WTC11 (cell line): ENCODE results near the gene GSG1L. TPM values are rescaled to one million over a fixed set of nuclear protein-coding genes. Genes with fewer than 3 reads are reported as not detected.

Experiments
- ATAC-seq: fragments of 200-7000 bp; cut with Tn5 transposase; 2 replicates; pipeline ENCODE4 v1.10.0; 2021; ENCODE audit warnings: mild to moderate bottlenecking, moderate library complexity
- CTCF ChIA-PET: fragments of 300-600 bp; sonication (Branson Sonifier 250); formaldehyde crosslinking; loops from one replicate; lab custom pipeline; 2021; ENCODE audit warnings: antibody characterized with exemption; lab: Charles Lee
- POLR2A ChIA-PET: fragments of 350-600 bp; sonication (Branson Sonifier 250); formaldehyde crosslinking; loops from one replicate; lab custom pipeline; 2021; ENCODE audit warnings: antibody characterized with exemption; lab: Charles Lee
- DNase-seq: peaks from one replicate; pipeline ENCODE4 v3.0.0; 2021; ENCODE audit warnings: low spot score
- H3K27ac Mint-ChIP-seq: 2 replicates; pipeline ENCODE4 v1.8.0; 2021; ENCODE audit warnings: mixed read lengths
- H3K27me3 Mint-ChIP-seq: 2 replicates; pipeline ENCODE4 v1.8.0; 2021; ENCODE audit warnings: low read depth, mild to moderate bottlenecking, moderate library complexity, mixed read lengths
- H3K36me3 Mint-ChIP-seq: 2 replicates; pipeline ENCODE4 v1.8.0; 2021; ENCODE audit warnings: mixed read lengths
- H3K4me1 Mint-ChIP-seq: 2 replicates; pipeline ENCODE4 v1.8.0; 2022; ENCODE audit warnings: mixed read lengths
- H3K4me3 Mint-ChIP-seq: 2 replicates; pipeline ENCODE4 v1.8.0; 2021; ENCODE audit warnings: mild to moderate bottlenecking, moderate library complexity, mixed read lengths
- H3K9me3 Mint-ChIP-seq: 2 replicates; pipeline ENCODE4 v1.8.0; 2021; ENCODE audit warnings: mixed read lengths
- ATF2 ChIP-seq: sonication (generic); formaldehyde crosslinking; IDR thresholded peaks from 2 replicates; pipeline ENCODE4 v1.8.1; 2022; ENCODE audit warnings: low read depth, missing genetic modification reagents, borderline replicate concordance
- ATF3 ChIP-seq: sonication (generic); formaldehyde crosslinking; conservative IDR thresholded peaks from 2 replicates; pipeline ENCODE4 v1.8.1; 2022; ENCODE audit warnings: mild to moderate bottlenecking, missing genetic modification reagents
- CREB1 ChIP-seq: sonication (generic); formaldehyde crosslinking; IDR thresholded peaks from 2 replicates; pipeline ENCODE4 v1.8.0; 2023; ENCODE audit warnings: mild to moderate bottlenecking, missing genetic modification reagents
- CREM ChIP-seq: sonication (generic); formaldehyde crosslinking; IDR thresholded peaks from 2 replicates; pipeline ENCODE4 v1.8.1; 2022; ENCODE audit warnings: mild to moderate bottlenecking, missing genetic modification reagents, moderate library complexity
- CTCF ChIP-seq: fragments of 200-600 bp; IDR thresholded peaks from 2 replicates; pipeline ENCODE4 v1.8.0; 2022; ENCODE audit warnings: antibody characterized with exemption
- E2F4 ChIP-seq: sonication (generic); formaldehyde crosslinking; IDR thresholded peaks from 2 replicates; pipeline ENCODE4 v1.8.1; 2022; ENCODE audit warnings: low read depth, mild to moderate bottlenecking, moderate library complexity, missing genetic modification reagents, borderline replicate concordance
- E2F5 ChIP-seq: sonication (generic); formaldehyde crosslinking; IDR thresholded peaks from 2 replicates; pipeline ENCODE4 v1.8.1; 2022; ENCODE audit warnings: mild to moderate bottlenecking, moderate library complexity, missing genetic modification reagents
- FOXP4 ChIP-seq: sonication (generic); formaldehyde crosslinking; IDR thresholded peaks from 2 replicates; pipeline ENCODE4 v1.8.0; 2022; ENCODE audit warnings: mild to moderate bottlenecking, missing genetic modification reagents
- GRHL2 ChIP-seq: fragments of 250-450 bp; sonication (Bioruptor Pico); IDR thresholded peaks from 2 replicates; pipeline ENCODE4 v1.8.0; 2022; ENCODE audit warnings: mild to moderate bottlenecking, moderate library complexity; ENCODE audit not compliant: insufficient replicate concordance, severe bottlenecking
- HMGA2 ChIP-seq: fragments of 250-450 bp; sonication (Bioruptor Pico); IDR thresholded peaks from 2 replicates; pipeline ENCODE4 v1.4.0; 2021; ENCODE audit warnings: mild to moderate bottlenecking, moderate library complexity
- IRF2 ChIP-seq: sonication (generic); formaldehyde crosslinking; IDR thresholded peaks from 2 replicates; pipeline ENCODE4 v1.8.0; 2022; ENCODE audit warnings: low read depth, missing genetic modification reagents, borderline replicate concordance
- KAT7 ChIP-seq: sonication (generic); formaldehyde crosslinking; IDR thresholded peaks from 2 replicates; pipeline ENCODE4 v1.8.1; 2023; ENCODE audit warnings: missing genetic modification reagents, mild to moderate bottlenecking, borderline replicate concordance
- OVOL2 ChIP-seq: fragments of 250-450 bp; sonication (Bioruptor Pico); IDR thresholded peaks from 2 replicates; pipeline ENCODE4 v1.9.0; 2021; ENCODE audit warnings: mild to moderate bottlenecking, borderline replicate concordance
- PRDM15 ChIP-seq: sonication (generic); formaldehyde crosslinking; IDR thresholded peaks from 2 replicates; pipeline ENCODE4 v1.8.0; 2022; ENCODE audit warnings: missing genetic modification reagents
- RORB ChIP-seq: fragments of 250-450 bp; sonication (Bioruptor Pico); IDR thresholded peaks from 2 replicates; pipeline ENCODE4 v1.9.0; 2021; ENCODE audit warnings: mild to moderate bottlenecking
- SMAD4 ChIP-seq: sonication (generic); formaldehyde crosslinking; IDR thresholded peaks from 2 replicates; pipeline ENCODE4 v1.8.0; 2022; ENCODE audit warnings: mild to moderate bottlenecking, missing genetic modification reagents
- SP1 ChIP-seq: sonication (generic); formaldehyde crosslinking; conservative IDR thresholded peaks from 2 replicates; pipeline ENCODE4 v1.8.1; 2022; ENCODE audit warnings: missing genetic modification reagents
- ZNF219 ChIP-seq: sonication (generic); formaldehyde crosslinking; IDR thresholded peaks from 2 replicates; pipeline ENCODE4 v1.8.0; 2023; ENCODE audit warnings: missing genetic modification reagents, mild to moderate bottlenecking, borderline replicate concordance
- ZNF317 ChIP-seq: sonication (generic); formaldehyde crosslinking; IDR thresholded peaks from 2 replicates; pipeline ENCODE4 v1.8.1; 2023; ENCODE audit warnings: low read depth, mild to moderate bottlenecking, moderate library complexity, missing genetic modification reagents, borderline replicate concordance
- ZNF512 ChIP-seq: sonication (generic); formaldehyde crosslinking; IDR thresholded peaks from 2 replicates; pipeline ENCODE4 v1.8.1; 2022; ENCODE audit warnings: missing genetic modification reagents, borderline replicate concordance
- total RNA-seq: library from RNA; stranded (reverse); gene quantifications from 3 replicates; pipeline ENCODE4 v1.2.3, GENCODE V29; 2021

GSG1L gene
- total RNA-seq, 1 experiment from 2014 or later: 0.28 TPM

GRCh38 chr16:28105297-28105696, 41.8 kb upstream of the GSG1L start:
- no peaks in the 10 kb centered on the region for H3K27me3 Mint-ChIP-seq
- no peak overlapping the region for H3K4me3 Mint-ChIP-seq
- H3K27ac Mint-ChIP-seq: no peak overlapping the region
- H3K9me3 Mint-ChIP-seq: no peaks in the 10 kb centered on the region
- peaks cover 74% of the 10 kb centered on the region for H3K36me3 Mint-ChIP-seq
- TF ChIP-seq HMGA2 (no peak), PRDM15 (CRISPR knock-in tag) (no peak), E2F5 (CRISPR knock-in tag) (no peak)
- ChIA-PET CTCF (no interaction called here), POLR2A (no interaction called here)
- no peaks in the 10 kb centered on the region for H3K4me1 Mint-ChIP-seq
- ATAC-seq (no peak), DNase-seq (no peak)

- H3K9me3 Mint-ChIP-seq: no peaks in the 10 kb centered on the region
- TF ChIP-seq IRF2 (CRISPR knock-in tag) (no peak), ZNF512 (no peak), FOXP4 (no peak), CREM (CRISPR knock-in tag) (no peak), ZNF219 (CRISPR knock-in tag) (no peak), ATF2 (CRISPR knock-in tag) (no peak), KAT7 (CRISPR knock-in tag) (no peak), RORB (no peak), ATF3 (CRISPR knock-in tag) (no peak), CREB1 (CRISPR knock-in tag) (no peak), SMAD4 (no peak), SP1 (CRISPR knock-in tag) (no peak), GRHL2 (no peak), E2F4 (CRISPR knock-in tag) (no peak), ZNF317 (CRISPR knock-in tag) (no peak), CTCF (no peak), OVOL2 (CRISPR knock-in tag) (no peak)
- ChIA-PET POLR2A (no interaction called here), CTCF (interaction anchor here (1.1 kb wide), 1 partner anchor 110 kb away, joined by 3 read pairs; no protein-coding TSS in a partner anchor)
- H3K27me3 Mint-ChIP-seq: no peaks in the 10 kb centered on the region
- H3K27ac Mint-ChIP-seq: no peak overlapping the region
- no peaks in the 10 kb centered on the region for H3K4me1 Mint-ChIP-seq
- H3K4me3 Mint-ChIP-seq: no peak overlapping the region
- DNase-seq: no peak
- ATAC-seq: no peak
- peaks cover 76% of the 10 kb centered on the region for H3K36me3 Mint-ChIP-seq
Measured at GRCh38 chr16:28104404-28104803, 40.9 kb upstream of the GSG1L start.
